HEK293T (cell line): Measurements from ENCODE around the gene KIAA1549.
A peak's percentile ranks its signal among the peaks of the same experiment; 100 is the strongest.

Source experiments
- CTCF ChIA-PET: fragments of 350-600 bp; formaldehyde crosslinking; extraction: SDS; loops from one replicate; lab custom pipeline; 2021; ENCODE audit warnings: antibody characterized with exemption, inconsistent platforms; lab: Yijun Ruan, JAX
- POLR2A ChIA-PET: fragments of 350-600 bp; formaldehyde crosslinking; extraction: SDS; loops from one replicate; lab custom pipeline; 2020; ENCODE audit warnings: antibody characterized with exemption, inconsistent platforms; lab: Yijun Ruan, JAX
- DNase-seq: peaks from one replicate; pipeline ENCODE4 v3.0.0; 2012; ENCODE audit warnings: mixed read lengths; ENCODE audit errors: extremely low spot score
- ARNT ChIP-seq: fragments of 450-650 bp; IDR thresholded peaks from 2 replicates; pipeline ENCODE4 v1.6.1; 2017; ENCODE audit warnings: mild to moderate bottlenecking
- BHLHE40 ChIP-seq: fragments of 450-650 bp; IDR thresholded peaks from 2 replicates; pipeline ENCODE4 v1.6.1; 2016; ENCODE audit warnings: mild to moderate bottlenecking, moderate library complexity, borderline replicate concordance
- CTBP1 ChIP-seq: fragments of 450-650 bp; IDR thresholded peaks from 2 replicates; pipeline ENCODE4 v1.6.1; 2016; ENCODE audit warnings: borderline replicate concordance
- ELF4 ChIP-seq: fragments of 450-650 bp; IDR thresholded peaks from 2 replicates; pipeline ENCODE4 v1.6.1; 2017; ENCODE audit warnings: antibody characterized with exemption
- FOXA1 ChIP-seq: fragments of 450-650 bp; IDR thresholded peaks from 2 replicates; pipeline ENCODE4 v1.6.1; 2016; ENCODE audit warnings: mild to moderate bottlenecking
- FOXK2 ChIP-seq: fragments of 450-650 bp; IDR thresholded peaks from 2 replicates; pipeline ENCODE4 v1.6.1; 2016; ENCODE audit warnings: mild to moderate bottlenecking
- FOXM1 ChIP-seq: fragments of 450-650 bp; IDR thresholded peaks from 2 replicates; pipeline ENCODE4 v1.6.1; 2017; ENCODE audit warnings: mild to moderate bottlenecking, borderline replicate concordance
- HDGF ChIP-seq: fragments of 450-650 bp; IDR thresholded peaks from 2 replicates; pipeline ENCODE4 v1.6.1; 2017; ENCODE audit warnings: antibody characterized with exemption, borderline replicate concordance
- L3MBTL2 ChIP-seq: fragments of 450-650 bp; conservative IDR thresholded peaks from 2 replicates; pipeline ENCODE4 v1.6.1; 2016; ENCODE audit warnings: mild to moderate bottlenecking
- LEF1 ChIP-seq: fragments of 450-650 bp; IDR thresholded peaks from 2 replicates; pipeline ENCODE4 v1.6.1; 2017; ENCODE audit warnings: mild to moderate bottlenecking, borderline replicate concordance
- NFRKB ChIP-seq: fragments of 450-650 bp; IDR thresholded peaks from 2 replicates; pipeline ENCODE4 v1.6.1; 2016; ENCODE audit warnings: mild to moderate bottlenecking, moderate library complexity
- PKNOX1 ChIP-seq: fragments of 450-650 bp; IDR thresholded peaks from 2 replicates; pipeline ENCODE4 v1.6.1; 2016
- SP1 ChIP-seq: fragments of 450-650 bp; IDR thresholded peaks from 2 replicates; pipeline ENCODE4 v1.6.1; 2017
- SUZ12 ChIP-seq: fragments of 450-650 bp; IDR thresholded peaks from 2 replicates; pipeline ENCODE4 v1.6.1; 2016; ENCODE audit warnings: mild to moderate bottlenecking
- TARDBP ChIP-seq: fragments of 450-650 bp; IDR thresholded peaks from 2 replicates; pipeline ENCODE4 v1.6.1; 2016
- ZNF384 ChIP-seq: fragments of 450-650 bp; IDR thresholded peaks from 2 replicates; pipeline ENCODE4 v1.6.1; 2016

KIAA1549 gene

GRCh38 chr7:138886501-138886917, 94.7 kb downstream of the KIAA1549 start:
- ChIA-PET POLR2A (no interaction called here), CTCF (interaction anchor here (0.6 to 2.1 kb wide), 20 partner anchors 9 to 397 kb away, joined by 3 to 19 read pairs (median 4); partner anchors contain the start of gene KIAA1549)
- DNase-seq: peak; percentile 65
- TF ChIP-seq PKNOX1: peak; percentile 54
- TF ChIP-seq SP1: no peak

GRCh38 chr7:138885383-138886147, 95.6 kb downstream of the KIAA1549 start:
- no peak for TF ChIP-seq L3MBTL2
- TF ChIP-seq SP1: no peak
- TF ChIP-seq FOXM1: no peak
- TF ChIP-seq HDGF: no peak
- no peak for TF ChIP-seq FOXA1
- no peak for TF ChIP-seq CTBP1
- TF ChIP-seq ARNT: no peak
- TF ChIP-seq BHLHE40: no peak
- TF ChIP-seq NFRKB: no peak
- CTCF ChIA-PET: interaction anchor here (0.6 to 2.1 kb wide), 14 partner anchors 8 to 166 kb away, joined by 3 to 19 read pairs (median 6); partner anchors contain the start of gene KIAA1549
- peak; percentile 44 for DNase-seq
- POLR2A ChIA-PET: interaction anchor here (1.5 kb wide), 1 partner anchor 95 kb away, joined by 3 read pairs; the partner anchor contains the start of gene KIAA1549

- CTCF ChIA-PET: no interaction called here
- POLR2A ChIA-PET: no interaction called here
- no peak for DNase-seq
- TF ChIP-seq L3MBTL2 (no peak), ARNT (no peak), PKNOX1 (no peak), NFRKB (no peak), CTBP1 (no peak), HDGF (no peak), SUZ12 (no peak), FOXK2 (no peak), FOXM1 (no peak), FOXA1 (no peak), BHLHE40 (no peak), SP1 (no peak), ZNF384 (no peak), TARDBP (no peak), ELF4 (no peak)
Measured at GRCh38 chr7:138882249-138882648, 98.9 kb downstream of the KIAA1549 start.

GRCh38 chr7:138881579-138882188, 99.5 kb downstream of the KIAA1549 start:
- TF ChIP-seq L3MBTL2: no peak
- TF ChIP-seq NFRKB: no peak
- TF ChIP-seq FOXA1: no peak
- no peak for TF ChIP-seq FOXK2
- TF ChIP-seq ELF4: no peak
- no peak for TF ChIP-seq ZNF384
- no peak for TF ChIP-seq HDGF
- no peak for TF ChIP-seq SUZ12
- no peak for TF ChIP-seq FOXM1
- TF ChIP-seq PKNOX1: no peak
- TF ChIP-seq ARNT: no peak
- no peak for TF ChIP-seq CTBP1
- TF ChIP-seq LEF1: no peak
- no peak for TF ChIP-seq BHLHE40
- TF ChIP-seq SP1: no peak
- no peak for TF ChIP-seq TARDBP
- DNase-seq: no peak
- CTCF ChIA-PET: no interaction called here
- POLR2A ChIA-PET: no interaction called here

- no peak for TF ChIP-seq FOXK2
- no peak for TF ChIP-seq PKNOX1
- TF ChIP-seq SP1: no peak
- no peak for TF ChIP-seq FOXM1
- TF ChIP-seq ARNT: no peak
- TF ChIP-seq TARDBP: no peak
- no peak for TF ChIP-seq LEF1
- no peak for TF ChIP-seq NFRKB
- POLR2A ChIA-PET: no interaction called here
- CTCF ChIA-PET: no interaction called here
- no peak for DNase-seq
Measured at GRCh38 chr7:138880881-138881578, 100.2 kb downstream of the KIAA1549 start.
